ENCODE data around the gene NTMT1. TPM values are rescaled to one million over a fixed set of nuclear protein-coding genes. Genes with fewer than 3 reads are reported as not detected.

Gene NTMT1
- total RNA-seq, 1 experiment from 2014 or later, result 50.2 TPM

DNA sequence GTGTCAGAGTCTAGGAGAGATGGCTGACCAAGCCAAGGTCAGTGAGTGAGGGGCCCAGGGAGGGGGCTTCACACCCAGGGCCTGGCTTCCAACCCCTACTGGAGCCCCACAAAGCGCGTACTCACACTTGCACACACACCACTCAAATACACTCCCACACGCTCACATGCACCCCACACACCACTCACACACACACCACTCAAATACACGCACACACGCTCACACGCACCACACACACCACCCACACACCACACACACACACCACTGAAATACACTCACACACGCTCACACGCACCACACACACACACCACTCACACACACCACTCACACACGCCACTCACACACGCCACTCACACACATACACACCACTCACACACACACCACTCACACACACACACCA, 21.7 kb downstream of the NTMT1 start:
- Histone ChIP-seq H3K79me2 (ENCODE audit: low read length) (no peaks in the 10 kb centered on the region), H3K4me1 (ENCODE audit: insufficient read depth, low read length) (no peaks in the 10 kb centered on the region), H3K9ac (ENCODE audit: low read length) (no peak overlapping the region), H2AFZ (ENCODE audit: low read length) (no peak overlapping the region), H3F3A (ENCODE audit: low read length, unreplicated experiment) (no peaks in the 10 kb centered on the region), H3K27me3 (ENCODE audit: low read length) (no peaks in the 10 kb centered on the region), H3K4me3 (ENCODE audit: low read length) (no peak overlapping the region), H3K4me2 (ENCODE audit: low read length) (no peak overlapping the region), H3K9me3 (ENCODE audit: low read length) (no peaks in the 10 kb centered on the region), H3K27ac (ENCODE audit: low read length) (no peak overlapping the region), H3K9me2 (replicated peaks; ENCODE audit: low read length) (no peaks in the 10 kb centered on the region), H4K20me1 (ENCODE audit: low read length) (no peaks in the 10 kb centered on the region), H3K36me3 (ENCODE audit: low read depth, low read length) (no peaks in the 10 kb centered on the region)
- intact Hi-C loops (cut with micrococcal nuclease), result no loop called here
- CTCF ChIA-PET, result no interaction called here
- TF ChIP-seq CTCF (conservative IDR thresholded peaks at IDR 0.05; ENCODE audit: low read depth, low read length) (no peak), EZH2phosphoT487 (IDR thresholded peaks at IDR 0.05; ENCODE audit: borderline replicate concordance, low read length) (no peak), EZH2 (IDR thresholded peaks at IDR 0.05; ENCODE audit: low read length, unreplicated experiment) (no peak)
- DNase-seq, result no peak
- POLR2A ChIA-PET (ENCODE audit: unreplicated experiment), result no interaction called here
- no TSS peak for BruUV-seq (replicated peaks)
- no peak for ATAC-seq

GRCh38 chr9:129648092-129648763, 22.3 kb downstream of the NTMT1 start:
- CTCF ChIA-PET, result no interaction called here
- intact Hi-C loops (cut with micrococcal nuclease), result no loop called here

More at GRCh38 chr9:129648092-129648763, 22.3 kb downstream of the NTMT1 start:
- H2AFZ ChIP-seq (ENCODE audit: low read length), result no peak overlapping the region
- no peak overlapping the region for H3K27ac ChIP-seq (ENCODE audit: low read length)
- TF ChIP-seq CTCF (conservative IDR thresholded peaks at IDR 0.05; ENCODE audit: low read depth, low read length) (no peak), EZH2phosphoT487 (IDR thresholded peaks at IDR 0.05; ENCODE audit: borderline replicate concordance, low read length) (no peak), EZH2 (IDR thresholded peaks at IDR 0.05; ENCODE audit: low read length, unreplicated experiment) (no peak)
- H3K4me2 ChIP-seq (ENCODE audit: low read length), result no peak overlapping the region
- no peaks in the 10 kb centered on the region for H3F3A ChIP-seq (ENCODE audit: low read length, unreplicated experiment)
- no peaks in the 10 kb centered on the region for H3K79me2 ChIP-seq (ENCODE audit: low read length)
- POLR2A ChIA-PET (ENCODE audit: unreplicated experiment), result no interaction called here
- H3K27me3 ChIP-seq (ENCODE audit: low read length), result no peaks in the 10 kb centered on the region
- H4K20me1 ChIP-seq (ENCODE audit: low read length), result no peaks in the 10 kb centered on the region
- no peak overlapping the region for H3K9ac ChIP-seq (ENCODE audit: low read length)
- H3K9me3 ChIP-seq (ENCODE audit: low read length), result no peaks in the 10 kb centered on the region
- no peaks in the 10 kb centered on the region for H3K36me3 ChIP-seq (ENCODE audit: low read depth, low read length)
- H3K4me3 ChIP-seq (ENCODE audit: low read length), result no peak overlapping the region
- no TSS peak for BruUV-seq (replicated peaks)
- H3K9me2 ChIP-seq (replicated peaks; ENCODE audit: low read length), result no peaks in the 10 kb centered on the region
- ATAC-seq (no peak), DNase-seq (no peak)
- no peaks in the 10 kb centered on the region for H3K4me1 ChIP-seq (ENCODE audit: insufficient read depth, low read length)

Data from PC-3 (cell line).